SH-SY5Y (cell line): Measurements from ENCODE around the gene ALOX12B.
A peak's percentile ranks its signal among the peaks of the same experiment; 100 is the strongest.

Experiments used
- GATA2 ChIP-seq: IDR thresholded peaks from 2 replicates; pipeline ENCODE4 v1.6.1; 2011; ENCODE audit warnings: mild to moderate bottlenecking, low read depth, low read length
- GATA3 ChIP-seq: IDR thresholded peaks from 2 replicates; pipeline ENCODE4 v1.6.1; 2011; ENCODE audit warnings: low read depth, mild to moderate bottlenecking, low read length, moderate library complexity

ALOX12B gene

DNA sequence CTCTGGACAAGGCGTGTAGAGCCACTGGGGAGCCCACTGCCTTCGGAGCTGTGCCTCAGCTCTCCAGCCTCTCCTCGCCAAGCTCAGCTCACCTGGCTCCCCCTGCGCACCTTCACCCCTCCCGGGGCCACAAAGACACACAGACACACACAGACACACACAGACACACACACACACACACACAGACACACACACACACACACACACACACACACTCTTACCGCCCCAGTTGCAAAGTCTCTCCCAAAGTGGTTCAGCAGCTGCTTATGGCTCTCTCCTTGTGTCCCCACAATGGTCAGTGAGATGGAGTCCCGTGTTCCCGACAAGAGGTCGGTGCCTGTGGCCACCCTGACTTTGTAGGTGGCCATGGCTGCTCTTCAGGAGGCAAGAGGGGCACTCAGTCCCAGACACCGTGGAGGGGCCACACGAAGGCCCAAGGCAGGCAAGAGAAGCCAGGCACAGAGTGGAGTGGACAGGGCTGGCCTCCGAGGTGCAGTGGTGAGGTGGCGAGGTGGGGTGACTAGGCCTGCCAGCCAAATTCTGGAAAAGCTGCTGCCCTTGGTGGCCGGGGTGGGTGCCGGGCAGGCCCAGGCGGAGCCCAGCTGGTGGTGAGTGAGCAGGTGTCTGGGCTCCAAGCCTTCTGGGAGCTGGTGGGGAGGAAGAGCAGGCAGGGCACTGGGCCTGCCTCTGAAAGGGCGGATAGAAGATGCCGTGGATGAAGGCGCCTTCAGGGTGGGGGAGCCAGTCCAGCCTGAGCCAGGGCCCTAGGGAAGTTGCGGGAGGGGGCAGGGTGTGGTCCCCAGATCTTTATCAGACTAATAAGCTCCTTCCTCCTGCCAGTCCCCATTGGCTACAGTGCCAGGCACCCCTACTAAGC is at the start of gene ALOX12B:
Gene ALOX12B, minus strand, starts transcription at position 642 of the 877 bp plus-strand sequence. Its CDS starts 274 bp downstream, at position 368.
- no peak for TF ChIP-seq GATA3
- no peak for TF ChIP-seq GATA2

DNA sequence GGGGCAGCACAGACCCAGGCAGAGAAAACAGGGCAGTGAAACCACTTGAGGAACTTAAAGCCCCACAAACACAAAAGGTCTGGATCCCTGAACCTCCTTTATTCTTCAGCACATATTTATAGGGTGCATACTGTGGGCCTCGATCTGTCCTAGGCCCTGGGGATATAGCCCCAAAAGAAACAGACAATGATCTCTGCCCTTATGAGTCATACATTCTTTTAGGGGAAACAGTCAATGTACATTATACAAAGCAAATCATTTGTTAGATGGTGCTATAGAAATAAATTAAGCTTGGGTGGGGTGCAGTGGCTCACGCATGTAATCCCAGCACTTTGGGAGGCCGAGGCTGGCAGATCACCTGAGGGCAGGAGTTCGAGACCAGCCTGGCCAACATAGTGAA is 46.4 kb upstream of the ALOX12B start:
- TF ChIP-seq GATA2 (no peak), GATA3 (no peak)

DNA sequence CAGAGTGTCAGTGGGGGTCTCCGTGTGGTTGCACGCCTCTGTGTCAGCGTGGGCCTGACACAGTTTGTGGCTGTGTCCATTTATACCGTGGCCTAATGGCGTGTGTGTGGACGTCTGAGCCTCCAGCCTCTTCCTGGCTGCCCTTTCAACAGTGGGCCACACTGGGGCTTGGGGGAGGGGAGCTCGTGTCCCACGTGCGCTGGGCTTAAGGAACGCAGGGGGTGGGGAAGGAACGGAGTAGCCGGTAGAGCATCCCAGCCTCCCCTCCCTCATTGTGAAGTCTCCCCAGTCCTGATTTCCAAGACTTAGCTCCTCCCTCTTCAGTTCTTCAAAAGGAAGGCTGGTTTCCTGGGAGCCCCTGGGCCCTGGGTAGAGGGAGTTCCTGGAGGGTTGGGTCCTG is 45.9 kb upstream of the ALOX12B start:
- no peak for TF ChIP-seq GATA2
- TF ChIP-seq GATA3, result no peak

DNA sequence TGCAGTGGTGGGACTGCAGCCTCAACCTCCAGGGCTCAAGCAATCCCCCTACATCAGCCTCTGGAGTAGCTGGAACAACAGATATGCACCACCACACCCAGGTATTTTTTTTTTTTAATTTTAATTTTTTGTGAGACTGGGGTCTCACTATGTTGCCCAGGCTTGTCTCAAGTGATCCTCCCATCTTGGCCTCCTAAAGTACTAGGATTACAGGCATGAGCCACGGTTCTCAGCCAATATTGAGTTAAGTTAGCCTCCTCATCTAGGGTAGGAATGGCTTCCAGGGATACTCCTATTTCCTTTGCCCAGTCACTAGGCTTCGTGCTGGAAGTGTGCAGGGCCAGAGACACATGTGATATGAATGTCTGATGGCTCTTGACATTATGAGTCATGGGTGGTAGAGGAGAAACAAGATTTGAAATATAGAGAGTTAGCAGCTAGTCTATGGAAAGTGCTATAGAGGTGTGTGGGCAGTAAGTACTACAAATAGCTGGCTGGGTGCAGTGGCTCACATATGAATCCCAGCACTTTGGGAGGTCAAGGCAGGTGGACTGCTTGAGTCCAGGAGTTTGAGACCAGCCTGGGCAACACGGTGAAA is 44.4 kb upstream of the ALOX12B start:
- no peak for TF ChIP-seq GATA3
- no peak for TF ChIP-seq GATA2

DNA sequence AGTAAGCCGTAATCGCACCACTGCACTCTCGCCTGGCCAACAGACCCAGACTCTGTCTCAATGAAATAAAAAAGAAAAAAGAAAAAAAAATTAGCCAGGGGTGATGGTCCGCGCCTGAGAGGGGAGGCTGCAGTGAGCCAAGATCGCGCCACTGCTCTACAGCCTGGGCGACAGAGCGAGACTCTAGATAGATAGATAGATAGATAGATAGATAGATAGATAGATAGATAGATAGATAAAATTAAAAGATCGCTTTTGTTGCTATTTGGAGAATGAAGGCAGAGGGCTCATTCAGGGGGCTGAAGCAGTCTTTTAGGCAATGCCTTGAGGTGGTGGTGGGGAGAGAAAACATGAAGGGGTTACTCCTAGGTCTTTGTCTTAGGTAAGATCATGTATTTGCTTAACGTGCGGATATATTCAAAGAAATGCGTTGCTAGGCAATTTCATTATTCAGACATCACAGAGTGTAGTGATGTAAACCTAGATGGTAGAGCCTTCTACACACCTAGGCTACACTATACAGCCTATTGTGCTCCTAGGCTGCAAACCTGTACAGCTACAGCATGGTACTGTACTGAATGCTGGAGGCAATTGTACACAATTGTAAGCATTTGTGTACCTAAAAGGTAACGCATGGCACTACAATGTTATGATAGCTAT is 40.7 kb upstream of the ALOX12B start:
- TF ChIP-seq GATA2 (no peak), GATA3 (no peak)

DNA sequence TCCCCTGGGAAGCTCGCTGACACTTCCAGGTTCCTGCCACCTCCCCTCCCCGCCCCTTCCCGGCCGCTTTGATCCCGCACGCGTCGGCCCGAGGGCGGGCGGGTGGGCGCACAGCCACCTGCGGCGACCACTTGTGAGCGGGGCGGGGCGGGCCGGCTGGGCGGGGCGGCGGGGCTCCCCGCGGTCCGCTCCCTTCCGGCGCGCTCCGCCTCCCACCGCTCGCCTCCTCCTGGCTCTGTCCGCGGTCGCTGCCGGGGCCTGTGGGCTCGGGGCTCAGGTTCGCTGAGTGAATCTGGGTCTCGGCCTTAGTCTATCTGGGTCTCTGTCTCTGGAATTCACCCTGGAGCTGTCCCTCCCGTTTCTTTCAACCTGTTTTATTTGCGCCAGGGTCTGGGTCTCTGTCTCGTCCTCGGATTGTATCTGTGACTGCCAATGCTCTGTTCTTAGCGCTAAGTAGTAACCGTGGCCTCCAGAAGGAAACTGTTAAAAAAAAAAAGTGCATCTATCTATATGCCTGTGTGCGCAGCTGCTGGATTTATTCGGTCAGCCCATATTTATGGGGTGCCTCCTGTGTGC is 39.1 kb upstream of the ALOX12B start:
- TF ChIP-seq GATA2 (no peak), GATA3 (no peak)

DNA sequence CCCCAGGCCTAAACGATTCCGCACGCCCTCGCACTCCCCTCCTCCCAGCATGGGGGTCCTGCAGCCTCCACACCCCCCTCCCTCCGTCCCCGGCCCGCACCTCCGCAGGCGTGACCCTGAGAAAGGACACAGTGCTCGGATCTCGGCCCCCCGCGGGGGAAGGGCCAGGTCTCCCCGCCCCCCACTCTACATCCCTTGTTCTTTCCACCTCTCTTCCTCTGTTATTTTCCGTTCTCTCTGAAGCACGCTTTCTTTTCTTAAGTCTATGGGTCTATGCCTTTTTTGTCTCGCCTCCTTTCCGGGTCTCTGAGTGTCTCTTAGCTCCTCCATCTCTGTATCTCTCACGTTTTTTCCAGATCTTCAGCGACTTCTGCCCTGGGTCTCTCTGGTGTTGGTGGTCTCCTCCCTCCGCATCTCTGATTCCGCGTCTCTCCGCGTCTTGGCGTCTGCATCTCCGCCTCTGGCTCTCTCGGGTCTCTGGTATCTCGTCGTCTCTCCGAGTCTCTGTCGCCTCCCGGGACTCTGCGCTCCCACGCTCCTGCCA is 38.5 kb upstream of the ALOX12B start:
- TF ChIP-seq GATA3, result no peak
- no peak for TF ChIP-seq GATA2

DNA sequence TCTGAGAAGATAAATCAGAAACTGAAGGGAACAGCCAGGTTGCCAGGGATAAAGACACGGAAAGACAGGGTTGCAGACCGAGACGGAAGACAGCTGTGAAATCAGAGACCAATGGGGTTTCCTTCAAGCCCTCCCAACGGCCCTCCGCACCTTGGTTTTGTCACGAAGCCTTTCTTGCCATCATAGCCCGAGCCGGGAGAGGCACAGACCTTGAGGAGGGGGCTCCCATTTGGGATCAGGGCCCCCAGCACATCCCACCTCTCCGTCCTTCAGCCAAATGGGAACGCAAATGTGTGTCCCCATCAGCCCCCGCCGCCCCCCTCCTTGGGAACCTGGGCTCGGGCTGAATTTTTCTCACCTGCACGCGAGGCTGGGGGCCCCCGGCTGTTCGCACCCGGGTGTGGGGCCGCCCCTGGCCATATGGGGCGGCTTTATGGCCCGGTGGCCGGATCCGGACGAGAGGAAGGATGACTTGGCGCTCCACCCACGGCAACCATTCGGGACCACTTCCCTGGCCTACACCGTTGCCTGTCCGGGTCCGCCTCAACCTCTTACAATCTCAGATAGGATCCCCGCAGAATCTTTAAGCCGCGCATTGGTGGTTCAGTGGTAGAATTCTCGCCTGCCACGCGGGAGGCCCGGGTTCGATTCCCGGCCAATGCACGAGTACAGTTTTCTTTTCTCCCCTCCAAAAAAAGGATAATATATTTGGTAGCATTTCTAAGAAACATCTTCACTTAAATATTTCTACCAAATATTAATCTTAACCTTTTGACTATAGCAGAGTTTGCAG is 37.8 kb upstream of the ALOX12B start:
- TF ChIP-seq GATA3 (no peak), GATA2 (peak; percentile 47; the same call in 1 of the 2 replicates)

DNA sequence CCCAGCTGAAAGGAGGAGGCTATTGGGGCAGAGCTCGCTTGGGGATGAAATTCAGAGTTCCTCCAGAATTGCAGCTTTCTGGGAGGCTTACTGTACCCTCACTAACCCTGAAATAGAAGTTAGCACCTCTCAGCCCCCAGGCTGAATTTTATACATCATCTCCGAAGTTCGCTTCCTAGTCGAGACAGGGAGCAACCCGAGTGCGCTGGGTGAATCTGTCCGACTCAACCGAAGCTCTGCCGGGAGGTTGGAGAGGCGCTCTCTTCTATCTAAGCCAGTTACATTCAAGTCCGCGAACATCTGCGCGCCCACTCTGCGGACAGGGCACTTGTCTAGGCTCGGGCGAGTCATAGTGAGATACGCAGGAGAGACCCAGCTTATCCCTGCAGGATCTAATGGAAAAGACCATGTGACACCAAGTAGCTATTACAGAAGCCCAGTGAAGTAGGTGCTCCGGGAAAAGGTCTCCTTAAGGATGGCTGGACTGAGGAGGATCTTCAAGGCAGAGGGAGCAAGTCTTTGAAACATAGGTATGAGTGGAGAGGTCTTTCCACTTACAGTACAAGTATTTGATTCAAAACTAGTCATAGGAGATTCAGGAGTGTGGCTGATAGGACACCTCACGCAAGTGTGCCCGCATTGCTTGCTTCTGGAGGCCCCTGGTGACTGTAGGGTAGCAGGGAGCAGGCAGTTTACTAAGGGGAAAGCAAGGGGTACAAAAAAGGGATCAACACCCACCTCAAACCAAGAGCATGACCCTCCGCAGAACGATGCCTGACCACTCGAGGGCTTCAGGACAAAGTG is 37.0 kb upstream of the ALOX12B start:
- no peak for TF ChIP-seq GATA3

DNA sequence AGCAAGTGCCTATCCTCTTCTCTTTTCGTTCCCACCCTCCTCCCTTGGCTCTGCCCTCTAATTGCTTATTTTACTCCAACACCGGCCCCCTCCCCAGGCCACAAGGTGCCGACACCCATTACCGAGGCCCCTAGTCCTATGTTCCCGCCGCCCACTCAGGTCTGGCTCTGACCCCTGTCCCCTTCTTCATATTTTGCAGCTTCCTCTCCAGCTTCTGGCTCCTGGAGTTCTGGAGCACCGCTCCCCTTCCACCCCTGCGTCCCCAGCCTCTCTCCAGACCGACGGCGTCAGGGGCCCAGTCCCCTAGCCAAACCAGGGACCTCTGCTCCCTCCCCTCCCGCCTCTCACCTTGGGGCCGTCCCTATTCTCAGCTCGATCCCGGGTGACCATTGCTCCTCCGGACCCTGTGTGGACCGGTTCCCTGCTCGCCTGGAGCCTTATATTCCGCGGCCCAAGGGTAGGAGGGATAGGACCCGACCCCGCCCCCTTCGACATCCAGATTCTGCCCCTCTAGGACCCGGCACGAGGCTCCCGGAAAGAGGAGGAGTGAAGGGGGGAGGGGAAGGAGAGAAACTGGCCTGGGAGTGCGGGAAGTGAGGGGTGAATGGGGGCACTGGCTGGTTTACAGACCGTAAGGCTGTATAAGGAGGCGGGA is 36.3 kb upstream of the ALOX12B start, which contains the start of gene HES7:
Gene HES7, minus strand, starts transcription at position 412 of the 655 bp plus-strand sequence. Its CDS starts 22 bp downstream, at position 390.
- no peak for TF ChIP-seq GATA2
- TF ChIP-seq GATA3, result no peak

DNA sequence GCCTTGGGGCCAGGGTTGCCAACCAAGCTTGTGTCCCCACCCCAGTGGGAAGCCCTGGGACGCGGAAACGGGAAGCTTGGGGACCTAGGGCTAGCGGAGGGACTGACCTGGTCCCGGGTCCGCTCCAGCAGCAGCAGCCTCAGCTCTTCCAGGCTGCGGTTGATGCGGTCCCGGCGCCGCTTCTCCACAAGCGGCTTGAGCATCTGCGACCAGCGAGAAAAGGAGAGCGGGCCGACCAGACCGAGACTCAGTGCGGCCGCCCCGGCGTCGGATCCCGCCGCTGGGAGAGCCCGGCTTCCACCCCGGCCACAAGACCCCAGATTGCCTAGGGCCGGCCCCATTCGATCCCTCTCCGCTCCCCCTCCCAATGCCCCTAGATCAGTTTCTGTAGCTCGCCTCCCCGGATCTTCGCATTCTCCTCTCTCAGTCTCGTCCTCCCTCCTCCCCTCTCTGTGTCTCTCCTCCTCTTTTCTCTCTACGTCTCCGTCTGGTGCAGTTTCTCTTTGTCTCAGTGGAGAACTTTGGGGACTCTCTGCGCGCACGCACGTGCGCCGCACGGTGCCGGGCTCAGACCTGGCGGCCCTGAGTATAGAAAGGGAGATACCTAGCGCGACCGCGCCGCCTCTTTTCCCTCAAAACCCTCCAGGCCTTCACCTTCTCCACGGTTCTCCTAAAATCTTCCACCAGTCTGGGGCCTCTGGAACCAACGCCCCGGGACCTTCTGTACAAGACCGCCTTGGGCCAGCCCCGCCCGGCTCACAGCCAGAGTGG is 35.6 kb upstream of the ALOX12B start:
- TF ChIP-seq GATA3 (no peak), GATA2 (no peak)
